ENCODE results near the gene JAK2. TPM values are rescaled to one million over a fixed set of nuclear protein-coding genes. Genes with fewer than 3 reads are reported as not detected.
"Not testable (repeated sequence)": the region's sequence is repeated elsewhere in the genome, so short reads cannot be mapped to it uniquely, and the experiment has no call there.

The JAK2 gene
- 10 to 100 TPM in 1 of 4 donors, 1 to 10 TPM in 3; 4.3 to 11.5 (median 5.1) TPM for polyA plus RNA-seq
- long read RNA-seq, donor 1, result 0 reads
- long read RNA-seq, donor 2, full-length matches to known transcripts, result 1 of 1 reads
- long read RNA-seq, donor 2, partial matches to known transcripts, result 0 of 1 reads
- long read RNA-seq, donor 2, other reads (novel, unspliced or antisense), result 0 of 1 reads
- long read RNA-seq, donor 3, result 0 reads
- long read RNA-seq, donor 4, result 0 reads
- long read RNA-seq, donor 5, result 0 reads
- long read RNA-seq, donor 6, result 0 reads
- long read RNA-seq, donor 7, full-length matches to known transcripts, result 3 of 3 reads
- long read RNA-seq, donor 7, partial matches to known transcripts, result 0 of 3 reads
- long read RNA-seq, donor 7, other reads (novel, unspliced or antisense), result 0 of 3 reads
- long read RNA-seq, donor 8, result 0 reads
- long read RNA-seq, donor 9, result 0 reads
- long read RNA-seq, donor 10, result 0 reads

DNA sequence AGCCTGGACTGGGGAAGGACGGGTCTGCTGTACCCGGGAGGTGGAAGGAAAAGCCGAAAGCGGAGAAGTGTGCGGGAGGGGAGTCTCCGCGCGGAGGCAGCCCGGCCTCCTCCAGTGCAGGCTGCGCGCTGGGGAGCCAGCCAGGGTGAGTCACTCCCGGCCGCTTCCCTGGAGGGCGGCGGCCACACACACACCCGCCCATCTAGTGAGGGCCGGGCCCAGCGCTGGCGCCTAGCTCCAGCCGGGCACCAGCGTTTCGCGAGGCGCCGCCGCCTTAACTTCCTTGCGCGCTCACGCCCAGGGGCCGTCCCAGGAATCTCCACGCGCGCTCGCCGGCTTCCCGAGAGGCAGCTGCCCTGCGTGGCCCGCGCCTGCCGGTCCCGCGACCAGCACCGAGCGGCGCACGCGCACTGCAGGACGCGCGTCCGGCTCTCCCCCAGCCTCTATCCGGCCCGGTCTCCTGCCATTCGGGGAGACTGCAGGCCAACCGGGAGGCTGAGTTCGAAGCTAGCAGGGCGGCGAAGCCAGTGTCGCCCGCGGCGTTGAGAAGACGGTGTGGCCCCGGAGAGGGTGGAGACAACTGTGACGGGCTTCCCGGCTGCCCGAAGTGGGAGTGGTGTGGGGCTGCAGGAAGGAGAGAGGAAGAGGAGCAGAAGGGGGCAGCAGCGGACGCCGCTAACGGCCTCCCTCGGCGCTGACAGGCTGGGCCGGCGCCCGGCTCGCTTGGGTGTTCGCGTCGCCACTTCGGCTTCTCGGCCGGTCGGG, at the start of gene JAK2:
Gene JAK2 (plus strand): TSS at position 652 of the 765 bp plus-strand sequence. CDS start 36,716 bp downstream, outside the sequence.
- Histone ChIP-seq H3K4me3 (ENCODE audit: low read depth in 1 of 3, low read length in 3 of 3) (peak within 1 kb of the TSS; percentile 69 to 87 (median 78)), H3K4me1 (ENCODE audit: control insufficient read depth in 3 of 3, insufficient read depth in 2 of 3, low read depth in 1 of 3, low read length in 2 of 3) (peaks cover 5 to 19% (median 9%) of the 10 kb centered on the region in 3 donors), H3K27me3 (ENCODE audit: control insufficient read depth in 3 of 3, insufficient read depth in 3 of 3, low read length in 3 of 3) (no peaks in the 10 kb centered on the region), H3K27ac (ENCODE audit: low read depth in 1 of 3, low read length in 2 of 3) (peak within 1 kb of the TSS; percentile 96 to 100 (median 97)), H3K9me3 (ENCODE audit: control insufficient read depth in 2 of 2, insufficient read depth in 1 of 2, low read depth in 1 of 2, low read length in 1 of 2) (no peaks in the 10 kb centered on the region), H3K36me3 (ENCODE audit: control insufficient read depth in 3 of 3, insufficient read depth in 2 of 3, low read depth in 1 of 3, low read length in 3 of 3) (no peaks in the 10 kb centered on the region)
- FAIRE-seq (no peak), DNase-seq (peak; percentile 92 to 95)
- WGBS, 3 donors, result 0 to 1% (median 0%) methylated on average over 46 to 84 of the region's 84 CpGs

DNA sequence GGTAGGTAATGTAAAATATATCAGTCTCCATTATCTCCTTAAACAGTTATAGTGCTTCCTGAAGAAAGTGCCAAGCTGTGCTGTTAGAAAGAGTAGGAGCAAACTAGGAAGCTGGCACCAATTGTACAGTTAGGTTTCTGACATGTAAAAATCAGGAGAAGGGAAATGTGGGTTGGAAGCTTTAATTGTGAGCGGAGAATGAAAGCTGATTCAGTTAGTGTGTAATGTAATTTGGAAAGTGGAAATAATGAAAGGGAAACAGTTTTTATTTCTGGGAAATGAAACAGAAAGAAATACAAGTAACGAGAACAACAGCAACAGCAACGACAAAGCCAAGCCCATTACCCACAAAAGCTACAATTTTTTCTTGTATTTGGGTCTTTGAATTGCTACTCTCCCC, 48.8 kb upstream of the JAK2 start:
- Histone ChIP-seq H3K36me3 (ENCODE audit: control insufficient read depth in 3 of 3, insufficient read depth in 2 of 3, low read depth in 1 of 3, low read length in 3 of 3) (no peaks in the 10 kb centered on the region), H3K9me3 (ENCODE audit: control insufficient read depth in 2 of 2, insufficient read depth in 1 of 2, low read depth in 1 of 2, low read length in 1 of 2) (no peaks in the 10 kb centered on the region), H3K27me3 (ENCODE audit: control insufficient read depth in 3 of 3, insufficient read depth in 3 of 3, low read length in 3 of 3) (no peaks in the 10 kb centered on the region), H3K27ac (ENCODE audit: low read depth in 1 of 3, low read length in 2 of 3) (no peak overlapping the region), H3K4me3 (ENCODE audit: low read depth in 1 of 3, low read length in 3 of 3) (no peak overlapping the region), H3K4me1 (ENCODE audit: control insufficient read depth in 3 of 3, insufficient read depth in 2 of 3, low read depth in 1 of 3, low read length in 2 of 3) (peaks cover 0 to 11% (median 2%) of the 10 kb centered on the region in 3 donors)
- no peak for FAIRE-seq
- WGBS, 3 donors, result 23 to 57% (median 24%) methylated on average over 3 of the region's 3 CpGs
- no peak for DNase-seq

DNA sequence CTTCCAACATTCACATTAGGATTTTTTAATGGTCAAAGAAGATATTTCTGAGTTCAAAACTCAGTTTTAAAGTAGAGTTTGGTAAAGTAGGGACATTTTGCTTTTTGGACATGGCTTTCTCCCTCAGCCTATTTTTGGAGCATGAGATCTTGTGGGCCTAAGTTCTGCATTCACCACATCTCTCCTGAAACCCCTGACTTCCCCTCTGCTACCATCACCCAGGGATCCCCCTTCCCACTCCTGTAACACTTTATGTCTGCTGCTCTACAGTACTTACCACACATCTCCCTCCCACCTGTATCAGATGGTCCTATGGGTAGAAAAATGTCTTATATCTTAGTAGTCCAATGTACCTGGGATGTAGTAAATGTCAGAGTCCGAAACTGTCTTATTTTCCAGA, 48.2 kb upstream of the JAK2 start:
- 89 to 95% (median 93%) methylated on average over 1 of the region's 1 CpG for WGBS, 3 donors
- Histone ChIP-seq H3K4me1 (ENCODE audit: control insufficient read depth in 3 of 3, insufficient read depth in 2 of 3, low read depth in 1 of 3, low read length in 2 of 3) (peaks cover 0 to 11% (median 2%) of the 10 kb centered on the region in 3 donors), H3K27me3 (ENCODE audit: control insufficient read depth in 3 of 3, insufficient read depth in 3 of 3, low read length in 3 of 3) (no peaks in the 10 kb centered on the region), H3K9me3 (ENCODE audit: control insufficient read depth in 2 of 2, insufficient read depth in 1 of 2, low read depth in 1 of 2, low read length in 1 of 2) (no peaks in the 10 kb centered on the region), H3K27ac (ENCODE audit: low read depth in 1 of 3, low read length in 2 of 3) (peak overlapping the region in 1 of 3 donors; percentile 77), H3K4me3 (ENCODE audit: low read depth in 1 of 3, low read length in 3 of 3) (no peak overlapping the region), H3K36me3 (ENCODE audit: control insufficient read depth in 3 of 3, insufficient read depth in 2 of 3, low read depth in 1 of 3, low read length in 3 of 3) (no peaks in the 10 kb centered on the region)
- FAIRE-seq (no peak), DNase-seq (no peak)

DNA sequence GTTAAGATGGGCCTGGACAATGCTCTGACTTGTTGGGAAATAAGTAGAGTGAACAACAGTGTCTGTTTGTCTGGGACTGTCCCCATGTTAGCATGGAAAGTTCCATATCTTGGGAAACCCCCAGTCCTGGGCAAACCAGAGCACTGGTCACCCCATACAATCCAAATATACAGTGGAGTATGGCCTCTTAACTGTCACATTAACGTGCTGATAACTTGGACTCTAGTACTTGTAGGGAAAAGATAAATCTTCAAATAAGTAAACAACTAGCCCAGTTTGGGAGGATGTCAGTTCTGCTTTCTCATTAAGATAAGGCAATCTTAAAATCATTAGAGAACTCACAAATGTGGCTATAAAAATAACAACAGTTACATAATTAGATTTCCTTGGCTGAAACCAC, 47.6 kb upstream of the JAK2 start:
- no peak for DNase-seq
- no peak for FAIRE-seq
- no peak overlapping the region for H3K27ac ChIP-seq (ENCODE audit: low read depth in 1 of 3, low read length in 2 of 3)
- no peaks in the 10 kb centered on the region for H3K36me3 ChIP-seq (ENCODE audit: control insufficient read depth in 3 of 3, insufficient read depth in 2 of 3, low read depth in 1 of 3, low read length in 3 of 3)
- H3K27me3 ChIP-seq (ENCODE audit: control insufficient read depth in 3 of 3, insufficient read depth in 3 of 3, low read length in 3 of 3), result no peaks in the 10 kb centered on the region
- WGBS, 3 donors, result 9 to 17% (median 13%) methylated on average over 1 of the region's 1 CpG
- peaks cover 0 to 11% (median 2%) of the 10 kb centered on the region in 3 donors for H3K4me1 ChIP-seq (ENCODE audit: control insufficient read depth in 3 of 3, insufficient read depth in 2 of 3, low read depth in 1 of 3, low read length in 2 of 3)
- no peaks in the 10 kb centered on the region for H3K9me3 ChIP-seq (ENCODE audit: control insufficient read depth in 2 of 2, insufficient read depth in 1 of 2, low read depth in 1 of 2, low read length in 1 of 2)
- no peak overlapping the region for H3K4me3 ChIP-seq (ENCODE audit: low read depth in 1 of 3, low read length in 3 of 3)

DNA sequence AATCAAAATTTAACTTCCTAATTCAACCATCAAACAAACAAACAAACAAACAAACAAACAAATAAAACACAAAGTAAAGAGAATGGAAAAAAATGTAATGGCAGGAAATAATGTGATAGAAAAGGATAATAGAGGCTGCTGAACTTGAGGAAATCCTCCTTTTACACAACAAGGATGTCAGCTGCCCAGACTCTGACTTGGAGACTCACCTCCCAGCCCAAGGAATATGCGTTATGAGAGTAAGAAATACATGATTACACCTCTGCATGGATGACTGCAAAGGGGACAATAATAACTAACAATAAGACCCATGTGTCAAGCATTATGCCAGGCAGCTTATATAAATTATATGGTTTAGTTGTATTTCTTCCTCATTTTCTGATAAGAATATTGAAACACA, 46.6 kb upstream of the JAK2 start:
- FAIRE-seq (peak; percentile 53), DNase-seq (no peak)
- Histone ChIP-seq H3K4me1 (ENCODE audit: control insufficient read depth in 3 of 3, insufficient read depth in 2 of 3, low read depth in 1 of 3, low read length in 2 of 3) (peaks cover 0 to 11% (median 2%) of the 10 kb centered on the region in 3 donors), H3K9me3 (ENCODE audit: control insufficient read depth in 2 of 2, insufficient read depth in 1 of 2, low read depth in 1 of 2, low read length in 1 of 2) (no peaks in the 10 kb centered on the region), H3K4me3 (ENCODE audit: low read depth in 1 of 3, low read length in 3 of 3) (no peak overlapping the region), H3K27ac (ENCODE audit: low read depth in 1 of 3, low read length in 2 of 3) (no peak overlapping the region), H3K27me3 (ENCODE audit: control insufficient read depth in 3 of 3, insufficient read depth in 3 of 3, low read length in 3 of 3) (no peaks in the 10 kb centered on the region), H3K36me3 (ENCODE audit: control insufficient read depth in 3 of 3, insufficient read depth in 2 of 3, low read depth in 1 of 3, low read length in 3 of 3) (no peaks in the 10 kb centered on the region)
- 71 to 100% (median 85%) methylated on average over 1 of the region's 1 CpG for WGBS, 3 donors

DNA sequence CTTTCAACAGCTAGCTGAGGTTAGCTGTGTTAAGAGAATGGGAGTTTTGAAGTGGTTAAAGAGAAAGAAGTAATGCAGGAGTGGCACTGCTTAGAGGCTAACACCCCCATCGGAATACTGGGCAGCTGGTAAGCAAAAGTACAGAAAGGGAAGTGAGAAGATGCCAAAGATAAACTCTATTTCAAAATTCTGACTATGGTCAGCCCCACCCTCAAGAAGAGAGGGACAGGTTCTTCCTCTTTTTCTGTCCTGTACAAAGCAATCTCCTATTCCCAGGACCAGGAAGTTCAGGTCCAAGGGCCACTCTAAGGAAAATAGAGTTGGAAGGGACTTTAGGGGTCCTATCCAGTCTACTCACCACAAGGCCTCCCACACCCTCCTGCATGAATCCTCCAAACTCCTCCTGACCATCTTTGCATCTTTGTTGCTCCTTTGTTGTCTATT, 45.9 kb upstream of the JAK2 start:
- Histone ChIP-seq H3K4me1 (ENCODE audit: control insufficient read depth in 3 of 3, insufficient read depth in 2 of 3, low read depth in 1 of 3, low read length in 2 of 3) (peaks cover 0 to 11% (median 2%) of the 10 kb centered on the region in 3 donors), H3K9me3 (ENCODE audit: control insufficient read depth in 2 of 2, insufficient read depth in 1 of 2, low read depth in 1 of 2, low read length in 1 of 2) (no peaks in the 10 kb centered on the region), H3K27me3 (ENCODE audit: control insufficient read depth in 3 of 3, insufficient read depth in 3 of 3, low read length in 3 of 3) (no peaks in the 10 kb centered on the region), H3K27ac (ENCODE audit: low read depth in 1 of 3, low read length in 2 of 3) (no peak overlapping the region), H3K36me3 (ENCODE audit: control insufficient read depth in 3 of 3, insufficient read depth in 2 of 3, low read depth in 1 of 3, low read length in 3 of 3) (no peaks in the 10 kb centered on the region), H3K4me3 (ENCODE audit: low read depth in 1 of 3, low read length in 3 of 3) (no peak overlapping the region)
- WGBS, 3 donors, result 26 to 42% (median 30%) methylated on average over 1 of the region's 1 CpG
- FAIRE-seq (no peak), DNase-seq (no peak)

DNA sequence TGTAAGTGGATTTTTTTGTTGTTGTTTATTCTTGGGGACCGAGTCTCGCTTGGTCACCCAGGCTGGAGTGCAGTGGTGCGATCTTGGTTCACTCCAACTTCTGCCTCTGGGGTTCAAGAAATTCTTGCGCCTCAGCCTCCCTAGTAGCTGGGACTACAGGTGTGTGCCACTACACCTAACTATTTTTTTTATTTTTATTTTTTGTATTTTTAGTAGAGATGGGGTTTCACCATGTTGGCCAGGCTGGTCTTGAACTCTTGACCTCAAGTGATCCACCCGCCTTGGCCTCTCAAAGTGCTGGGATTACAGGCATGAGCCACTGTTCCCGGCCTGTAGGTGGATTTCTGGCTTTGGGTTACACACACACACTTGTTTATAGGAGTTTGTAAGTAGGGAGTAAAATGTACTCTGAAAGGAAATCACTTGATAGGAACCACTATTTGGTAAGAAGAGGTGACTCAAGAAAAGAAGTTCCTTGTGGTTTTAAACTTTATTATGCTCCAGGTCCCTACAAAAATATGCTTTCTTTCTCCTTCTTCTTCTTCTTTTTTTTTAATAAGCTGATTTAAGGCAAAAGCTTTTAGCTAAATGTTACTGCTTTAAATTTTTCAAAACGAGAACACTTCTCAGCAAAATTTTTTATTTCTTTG, 42.9 kb upstream of the JAK2 start:
- FAIRE-seq, result not testable (repeated sequence)
- whole genome bisulfite sequencing, 3 donors, result 78 to 88% (median 86%) methylated on average over 7 of the region's 7 CpGs

DNA sequence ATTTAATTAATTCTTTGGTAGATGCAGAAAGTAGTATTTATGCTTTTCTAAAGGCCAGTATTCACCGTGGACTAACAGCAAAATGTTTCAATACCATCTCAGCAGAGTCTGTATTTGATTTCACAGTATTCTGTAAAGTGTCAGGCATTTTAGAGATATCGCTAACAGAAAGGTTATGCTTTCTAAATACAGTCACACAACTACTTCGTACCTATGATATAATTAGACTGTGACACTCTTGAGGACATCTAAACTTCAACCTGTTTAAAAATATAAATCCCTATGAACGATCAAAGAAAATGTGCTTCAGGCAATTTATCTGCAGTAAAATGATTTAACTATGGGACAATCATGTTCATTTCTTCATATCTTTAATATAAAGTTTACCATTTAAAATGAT, 41.7 kb upstream of the JAK2 start:
- Histone ChIP-seq H3K4me3 (ENCODE audit: low read depth in 1 of 3, low read length in 3 of 3) (no peak overlapping the region), H3K27me3 (ENCODE audit: control insufficient read depth in 3 of 3, insufficient read depth in 3 of 3, low read length in 3 of 3) (no peaks in the 10 kb centered on the region), H3K27ac (ENCODE audit: low read depth in 1 of 3, low read length in 2 of 3) (no peak overlapping the region), H3K36me3 (ENCODE audit: control insufficient read depth in 3 of 3, insufficient read depth in 2 of 3, low read depth in 1 of 3, low read length in 3 of 3) (no peaks in the 10 kb centered on the region), H3K4me1 (ENCODE audit: control insufficient read depth in 3 of 3, insufficient read depth in 2 of 3, low read depth in 1 of 3, low read length in 2 of 3) (peaks cover 0 to 2% (median 0%) of the 10 kb centered on the region in 3 donors), H3K9me3 (ENCODE audit: control insufficient read depth in 2 of 2, insufficient read depth in 1 of 2, low read depth in 1 of 2, low read length in 1 of 2) (no peaks in the 10 kb centered on the region)
- FAIRE-seq, result no peak
- no peak for DNase-seq
- 91 to 96% (median 94%) methylated on average over 4 of the region's 4 CpGs for WGBS, 3 donors

More for the DNA sequence above, 42.9 kb upstream of the JAK2 start:
- not testable (repeated sequence) for H3K4me3 ChIP-seq (ENCODE audit: low read depth in 1 of 3, low read length in 3 of 3); H3K36me3 ChIP-seq (ENCODE audit: control insufficient read depth in 3 of 3, insufficient read depth in 2 of 3, low read depth in 1 of 3, low read length in 3 of 3); H3K9me3 ChIP-seq (ENCODE audit: control insufficient read depth in 2 of 2, insufficient read depth in 1 of 2, low read depth in 1 of 2, low read length in 1 of 2); DNase-seq; H3K4me1 ChIP-seq (ENCODE audit: control insufficient read depth in 3 of 3, insufficient read depth in 2 of 3, low read depth in 1 of 3, low read length in 2 of 3); H3K27me3 ChIP-seq (ENCODE audit: control insufficient read depth in 3 of 3, insufficient read depth in 3 of 3, low read length in 3 of 3); H3K27ac ChIP-seq (ENCODE audit: low read depth in 1 of 3, low read length in 2 of 3)

Measured in small intestine (tissue), 16 donors.